ENCODE results near the gene RIPOR2.

Gene RIPOR2

DNA sequence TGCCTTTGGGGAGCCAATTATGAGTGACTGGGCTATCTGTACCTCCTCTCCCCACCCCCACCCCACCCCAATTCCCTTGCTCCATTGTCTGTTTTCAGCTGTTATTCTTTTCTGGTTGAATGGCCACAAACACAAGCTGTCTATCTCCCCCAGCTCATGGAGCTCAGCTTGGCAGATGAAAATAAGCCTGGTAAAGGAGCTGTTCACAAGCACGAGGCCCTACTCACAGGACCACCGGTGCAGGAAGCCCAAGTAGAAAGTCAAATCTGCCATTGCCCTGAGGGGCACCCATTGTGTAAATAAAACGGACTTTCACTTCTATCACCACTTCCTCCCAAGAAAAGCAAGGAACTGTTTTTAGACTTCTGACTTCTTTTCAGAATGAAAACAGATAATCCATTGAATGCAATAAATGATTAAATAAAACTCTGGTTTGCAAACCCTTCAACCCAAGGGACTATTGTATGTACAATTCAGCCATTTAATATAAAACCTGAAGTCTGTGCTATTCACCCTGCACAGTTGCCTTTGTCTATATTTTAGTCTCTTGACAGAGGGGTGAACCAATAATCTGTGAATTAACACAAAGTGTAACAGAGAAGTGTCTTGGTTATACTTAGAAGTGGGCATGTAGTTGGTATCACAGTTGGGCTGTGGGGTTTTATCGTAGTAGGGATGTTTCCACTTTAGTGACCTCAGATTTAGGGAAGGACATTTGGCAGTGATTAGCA lies 27.7 kb downstream of the RIPOR2 start:
- TF ChIP-seq GATA3 (IDR thresholded peaks at IDR 0.05; ENCODE audit: low read depth, low read length): no peak
- TF ChIP-seq GATA2 (IDR thresholded peaks at IDR 0.05; ENCODE audit: low read depth, low read length): no peak

- TF ChIP-seq GATA3 (IDR thresholded peaks at IDR 0.05; ENCODE audit: low read depth, low read length) (no peak), GATA2 (IDR thresholded peaks at IDR 0.05; ENCODE audit: low read depth, low read length) (no peak)
Measured at GRCh38 chr6:24906314-24906713, 29.4 kb downstream of the RIPOR2 start.

DNA sequence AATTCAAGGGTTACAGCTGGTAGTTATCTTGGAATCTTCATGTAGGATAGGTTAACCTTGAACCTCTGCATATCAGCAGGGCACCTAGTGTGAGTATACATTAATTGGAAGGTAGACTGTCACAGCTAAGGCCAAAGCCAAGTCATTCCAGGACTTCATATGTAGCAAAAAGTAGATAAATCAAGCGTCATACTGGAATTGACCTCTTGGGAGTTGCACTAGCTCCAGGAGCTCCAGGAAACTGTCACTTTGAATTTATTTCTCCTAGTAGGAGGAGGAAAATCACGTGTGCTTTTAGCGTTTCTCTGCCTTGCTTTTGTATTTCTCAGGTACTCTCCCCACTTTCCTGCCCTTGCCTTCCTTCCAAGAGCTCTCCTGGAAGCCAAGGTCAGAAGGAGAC lies 30.3 kb downstream of the RIPOR2 start:
- no peak for TF ChIP-seq GATA2 (IDR thresholded peaks at IDR 0.05; ENCODE audit: low read depth, low read length)
- TF ChIP-seq GATA3 (IDR thresholded peaks at IDR 0.05; ENCODE audit: low read depth, low read length): no peak

- TF ChIP-seq GATA3 (IDR thresholded peaks at IDR 0.05; ENCODE audit: low read depth, low read length): no peak
- no peak for TF ChIP-seq GATA2 (IDR thresholded peaks at IDR 0.05; ENCODE audit: low read depth, low read length)
Measured at GRCh38 chr6:24903681-24904080, 32.1 kb downstream of the RIPOR2 start.

GRCh38 chr6:24902782-24903181 lies 33.0 kb downstream of the RIPOR2 start:
- TF ChIP-seq GATA3 (IDR thresholded peaks at IDR 0.05; ENCODE audit: low read depth, low read length) (no peak), GATA2 (IDR thresholded peaks at IDR 0.05; ENCODE audit: low read depth, low read length) (no peak)

GRCh38 chr6:24901698-24902328 lies 33.9 kb downstream of the RIPOR2 start:
- no peak for TF ChIP-seq GATA2 (IDR thresholded peaks at IDR 0.05; ENCODE audit: low read depth, low read length)
- TF ChIP-seq GATA3 (IDR thresholded peaks at IDR 0.05; ENCODE audit: low read depth, low read length): no peak

DNA sequence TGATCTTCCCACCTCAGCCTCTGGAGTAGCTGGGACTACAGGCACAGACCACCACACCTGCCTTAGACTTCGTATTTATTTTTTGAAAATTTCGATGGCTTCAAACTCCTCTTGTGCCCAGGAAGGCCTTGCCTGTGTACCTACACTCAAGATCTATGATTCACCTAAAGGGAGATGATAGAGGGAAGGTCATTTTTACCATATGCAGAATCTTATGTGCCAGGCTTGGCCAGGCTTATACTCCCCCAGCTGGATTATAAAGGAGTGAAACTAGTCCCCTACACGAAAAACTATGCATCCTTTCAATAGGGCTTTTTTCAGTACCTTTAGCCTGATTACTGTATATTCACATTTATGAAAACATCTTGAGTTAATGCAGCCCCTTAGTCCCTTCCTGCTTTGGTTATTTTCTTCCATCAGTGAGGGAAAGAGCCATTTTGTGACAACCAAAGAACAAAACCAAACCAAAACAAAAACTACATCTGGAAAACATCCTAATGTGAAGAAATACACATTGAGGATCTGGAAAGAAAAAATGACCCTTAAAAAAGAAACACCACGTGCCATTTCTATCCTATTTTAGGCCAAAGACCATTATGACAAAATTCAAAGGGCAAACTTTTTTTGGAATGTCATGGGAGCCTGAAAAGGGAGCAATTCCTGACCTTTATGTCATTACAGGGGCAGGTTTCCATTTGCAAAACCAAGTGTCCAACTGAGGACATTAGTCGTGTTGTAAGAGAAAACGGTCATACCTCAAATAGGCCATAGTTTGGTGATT lies 34.7 kb downstream of the RIPOR2 start:
- no peak for TF ChIP-seq GATA3 (IDR thresholded peaks at IDR 0.05; ENCODE audit: low read depth, low read length)
- no peak for TF ChIP-seq GATA2 (IDR thresholded peaks at IDR 0.05; ENCODE audit: low read depth, low read length)

GRCh38 chr6:24899997-24900325 lies 35.8 kb downstream of the RIPOR2 start:
- TF ChIP-seq GATA3 (IDR thresholded peaks at IDR 0.05; ENCODE audit: low read depth, low read length): no peak
- no peak for TF ChIP-seq GATA2 (IDR thresholded peaks at IDR 0.05; ENCODE audit: low read depth, low read length)

DNA sequence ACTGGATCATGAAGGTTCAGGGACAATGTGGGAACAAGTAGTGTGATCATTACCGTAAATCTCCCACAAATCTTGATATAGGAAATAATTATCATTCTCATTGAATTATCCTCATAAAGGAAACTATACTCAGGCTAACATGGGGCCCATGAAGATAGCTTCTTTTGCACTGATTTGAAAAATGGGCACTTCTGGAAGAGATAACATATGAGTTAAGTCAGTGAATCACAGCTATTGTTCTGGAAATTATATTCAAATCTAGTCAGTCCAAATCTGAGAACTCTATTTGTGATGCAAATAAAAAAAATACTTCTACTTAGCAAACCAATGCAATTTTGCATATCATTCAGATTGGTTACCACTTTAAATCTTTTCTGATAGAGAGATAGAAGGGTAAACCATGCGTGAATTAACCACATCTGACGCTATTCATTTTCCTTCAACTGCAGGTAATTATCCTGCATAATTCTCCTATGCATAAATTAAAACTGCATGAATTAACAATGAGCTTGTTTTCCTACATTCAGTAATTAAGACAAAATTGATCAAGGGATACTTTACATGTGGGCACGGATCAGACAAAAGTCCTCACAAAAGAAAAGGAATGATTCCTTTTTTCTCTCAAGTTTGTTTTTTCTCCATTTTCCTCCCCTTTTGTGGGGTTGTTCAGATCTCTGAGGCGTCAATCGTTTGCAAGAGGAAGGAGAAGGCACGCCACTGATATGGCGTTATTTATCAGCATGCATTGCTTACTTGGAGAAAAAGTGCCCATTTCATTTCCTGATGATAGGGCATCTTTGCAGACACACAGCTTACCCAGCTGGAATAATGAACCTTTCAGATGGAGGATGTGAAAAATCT lies 36.4 kb downstream of the RIPOR2 start:
- no peak for TF ChIP-seq GATA2 (IDR thresholded peaks at IDR 0.05; ENCODE audit: low read depth, low read length)
- no peak for TF ChIP-seq GATA3 (IDR thresholded peaks at IDR 0.05; ENCODE audit: low read depth, low read length)

DNA sequence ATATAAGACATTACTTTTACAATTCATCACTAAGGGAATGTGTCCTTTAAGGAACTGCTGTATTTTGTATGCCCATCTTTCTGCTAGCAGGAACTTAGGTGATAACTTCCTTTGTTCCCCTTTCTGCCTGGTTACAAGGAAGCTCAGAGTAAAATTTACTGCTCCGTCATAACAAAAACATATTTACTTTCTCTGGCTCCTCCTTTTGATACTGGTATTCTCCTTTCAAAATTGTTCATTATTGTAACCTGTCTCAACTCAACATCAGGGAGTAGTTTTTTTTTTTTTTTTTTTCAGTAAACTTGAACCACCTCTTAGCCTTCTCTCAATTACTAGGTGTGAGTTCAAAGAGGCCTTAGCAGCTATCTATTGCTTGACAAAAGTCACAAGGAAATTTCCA lies 37.1 kb downstream of the RIPOR2 start:
- TF ChIP-seq GATA3 (IDR thresholded peaks at IDR 0.05; ENCODE audit: low read depth, low read length) (no peak), GATA2 (IDR thresholded peaks at IDR 0.05; ENCODE audit: low read depth, low read length) (no peak)

GRCh38 chr6:24897186-24897585 lies 38.6 kb downstream of the RIPOR2 start:
- TF ChIP-seq GATA2 (IDR thresholded peaks at IDR 0.05; ENCODE audit: low read depth, low read length) (no peak), GATA3 (IDR thresholded peaks at IDR 0.05; ENCODE audit: low read depth, low read length) (no peak)

GRCh38 chr6:24893342-24893850 lies 42.4 kb downstream of the RIPOR2 start:
- TF ChIP-seq GATA2 (IDR thresholded peaks at IDR 0.05; ENCODE audit: low read depth, low read length): no peak
- TF ChIP-seq GATA3 (IDR thresholded peaks at IDR 0.05; ENCODE audit: low read depth, low read length): no peak

GRCh38 chr6:24891004-24891403 lies 44.8 kb downstream of the RIPOR2 start:
- TF ChIP-seq GATA2 (IDR thresholded peaks at IDR 0.05; ENCODE audit: low read depth, low read length) (no peak), GATA3 (IDR thresholded peaks at IDR 0.05; ENCODE audit: low read depth, low read length) (no peak)

DNA sequence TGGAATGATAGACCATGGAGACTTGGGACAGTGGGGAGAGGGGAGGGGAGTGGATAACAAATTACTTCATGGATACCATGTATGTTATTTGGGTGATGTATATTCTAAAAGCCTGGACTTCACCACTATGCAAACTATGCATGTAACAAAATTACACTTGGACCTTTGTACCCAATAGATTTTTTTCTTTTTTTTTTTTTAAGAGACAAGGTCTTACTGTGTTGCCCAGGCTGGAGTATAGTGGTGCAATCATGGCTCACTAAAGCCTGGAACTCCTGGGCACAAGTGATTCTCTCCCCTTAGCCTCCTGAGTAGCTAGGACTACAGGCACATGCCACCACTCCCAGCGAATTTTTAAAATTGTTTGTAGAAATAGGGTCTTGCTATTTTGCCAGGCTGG lies 45.3 kb downstream of the RIPOR2 start:
- TF ChIP-seq GATA3 (IDR thresholded peaks at IDR 0.05; ENCODE audit: low read depth, low read length): no peak
- TF ChIP-seq GATA2 (IDR thresholded peaks at IDR 0.05; ENCODE audit: low read depth, low read length): no peak

All from SH-SY5Y (cell line).